ENCODE measurements around the gene NKX3-2. TPM values are rescaled to one million over a fixed set of nuclear protein-coding genes. Genes with fewer than 3 reads are reported as not detected.

NKX3-2 gene
- total RNA-seq, 1 experiment from 2014 or later: 1.4 TPM

DNA sequence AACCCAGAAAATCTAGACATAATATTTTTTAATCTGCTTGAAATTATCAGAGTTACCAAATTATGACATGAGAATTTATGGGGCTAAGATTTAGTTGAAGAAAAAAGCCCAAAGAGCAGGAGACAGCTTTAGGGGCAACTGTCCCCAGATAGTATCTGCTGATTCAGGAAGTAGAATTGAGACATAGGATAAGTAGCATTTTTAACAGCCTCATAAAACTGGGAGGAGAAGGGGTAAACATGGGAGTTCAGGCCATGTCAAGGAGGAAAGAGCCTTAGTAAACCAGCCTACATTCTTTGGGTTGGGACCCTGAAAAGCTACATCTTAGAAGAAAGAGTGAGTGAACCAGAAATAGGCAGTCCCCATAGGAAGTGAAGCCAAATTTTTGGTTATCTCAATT is 50.5 kb downstream of the NKX3-2 start:
- H3K27ac ChIP-seq (ENCODE audit: low read depth, low read length): no peak overlapping the region

More for the DNA sequence above, 50.5 kb downstream of the NKX3-2 start:
- no peaks in the 10 kb centered on the region for H3K36me3 ChIP-seq (ENCODE audit: control insufficient read depth in 1 of 2, insufficient read depth in 2 of 2, low read length in 2 of 2)
- DNase-seq (ENCODE audit: low read depth, low spot score) (no peak), ATAC-seq (no peak)
- no TSS peak for BruUV-seq (replicated peaks)
- H3K9me3 ChIP-seq (ENCODE audit: control insufficient read depth in 1 of 2, insufficient read depth in 1 of 2, low read depth in 1 of 2, low read length in 2 of 2): no peaks in the 10 kb centered on the region
- ChIA-PET RAD21 (ENCODE audit: low non-redundant PET in 1 of 2, low total read pairs in 2 of 2, uncharacterized antibody in 2 of 2, unreplicated experiment in 2 of 2) (no interaction called here), POLR2A (no interaction called here), CTCF (no interaction called here)
- intact Hi-C loops (cut with micrococcal nuclease): no loop called here
- no peaks in the 10 kb centered on the region for H3K79me2 ChIP-seq (ENCODE audit: insufficient read depth, low read length)
- H2AFZ ChIP-seq (ENCODE audit: low read depth, low read length, poor library complexity, severe bottlenecking): peak overlapping the region; percentile 28
- H3K9ac ChIP-seq (ENCODE audit: low read length): no peak overlapping the region
- TF ChIP-seq, protein P1, sequence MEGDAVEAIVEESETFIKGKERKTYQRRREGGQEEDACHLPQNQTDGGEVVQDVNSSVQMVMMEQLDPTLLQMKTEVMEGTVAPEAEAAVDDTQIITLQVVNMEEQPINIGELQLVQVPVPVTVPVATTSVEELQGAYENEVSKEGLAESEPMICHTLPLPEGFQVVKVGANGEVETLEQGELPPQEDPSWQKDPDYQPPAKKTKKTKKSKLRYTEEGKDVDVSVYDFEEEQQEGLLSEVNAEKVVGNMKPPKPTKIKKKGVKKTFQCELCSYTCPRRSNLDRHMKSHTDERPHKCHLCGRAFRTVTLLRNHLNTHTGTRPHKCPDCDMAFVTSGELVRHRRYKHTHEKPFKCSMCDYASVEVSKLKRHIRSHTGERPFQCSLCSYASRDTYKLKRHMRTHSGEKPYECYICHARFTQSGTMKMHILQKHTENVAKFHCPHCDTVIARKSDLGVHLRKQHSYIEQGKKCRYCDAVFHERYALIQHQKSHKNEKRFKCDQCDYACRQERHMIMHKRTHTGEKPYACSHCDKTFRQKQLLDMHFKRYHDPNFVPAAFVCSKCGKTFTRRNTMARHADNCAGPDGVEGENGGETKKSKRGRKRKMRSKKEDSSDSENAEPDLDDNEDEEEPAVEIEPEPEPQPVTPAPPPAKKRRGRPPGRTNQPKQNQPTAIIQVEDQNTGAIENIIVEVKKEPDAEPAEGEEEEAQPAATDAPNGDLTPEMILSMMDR (IDR thresholded peaks at IDR 0.05 in 2 of 3, conservative IDR thresholded peaks at IDR 0.05 in 1 of 3; ENCODE audit: borderline replicate concordance in 1 of 3, insufficient read depth in 1 of 3, low read depth in 2 of 3, low read length in 2 of 3): no peak
- TF ChIP-seq YY1 (IDR thresholded peaks at IDR 0.05; ENCODE audit: extremely low read depth, insufficient replicate concordance, low read depth, low read length): no peak
- no peak for TF ChIP-seq ELF1 (IDR thresholded peaks at IDR 0.05; ENCODE audit: borderline replicate concordance, low read depth)
- TF ChIP-seq CBX3 (IDR thresholded peaks at IDR 0.05; ENCODE audit: low read depth): no peak
- TF ChIP-seq EGR1 (IDR thresholded peaks at IDR 0.05; ENCODE audit: low read depth): no peak
- TF ChIP-seq SRF (IDR thresholded peaks at IDR 0.05; ENCODE audit: low read depth): no peak
- TF ChIP-seq TCF7L2 (IDR thresholded peaks at IDR 0.05; ENCODE audit: borderline replicate concordance, extremely low read depth, insufficient read depth, insufficient read length): no peak
- TF ChIP-seq, protein P2, sequence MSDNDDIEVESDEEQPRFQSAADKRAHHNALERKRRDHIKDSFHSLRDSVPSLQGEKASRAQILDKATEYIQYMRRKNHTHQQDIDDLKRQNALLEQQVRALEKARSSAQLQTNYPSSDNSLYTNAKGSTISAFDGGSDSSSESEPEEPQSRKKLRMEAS (IDR thresholded peaks at IDR 0.05): no peak
- TF ChIP-seq, protein P3, sequence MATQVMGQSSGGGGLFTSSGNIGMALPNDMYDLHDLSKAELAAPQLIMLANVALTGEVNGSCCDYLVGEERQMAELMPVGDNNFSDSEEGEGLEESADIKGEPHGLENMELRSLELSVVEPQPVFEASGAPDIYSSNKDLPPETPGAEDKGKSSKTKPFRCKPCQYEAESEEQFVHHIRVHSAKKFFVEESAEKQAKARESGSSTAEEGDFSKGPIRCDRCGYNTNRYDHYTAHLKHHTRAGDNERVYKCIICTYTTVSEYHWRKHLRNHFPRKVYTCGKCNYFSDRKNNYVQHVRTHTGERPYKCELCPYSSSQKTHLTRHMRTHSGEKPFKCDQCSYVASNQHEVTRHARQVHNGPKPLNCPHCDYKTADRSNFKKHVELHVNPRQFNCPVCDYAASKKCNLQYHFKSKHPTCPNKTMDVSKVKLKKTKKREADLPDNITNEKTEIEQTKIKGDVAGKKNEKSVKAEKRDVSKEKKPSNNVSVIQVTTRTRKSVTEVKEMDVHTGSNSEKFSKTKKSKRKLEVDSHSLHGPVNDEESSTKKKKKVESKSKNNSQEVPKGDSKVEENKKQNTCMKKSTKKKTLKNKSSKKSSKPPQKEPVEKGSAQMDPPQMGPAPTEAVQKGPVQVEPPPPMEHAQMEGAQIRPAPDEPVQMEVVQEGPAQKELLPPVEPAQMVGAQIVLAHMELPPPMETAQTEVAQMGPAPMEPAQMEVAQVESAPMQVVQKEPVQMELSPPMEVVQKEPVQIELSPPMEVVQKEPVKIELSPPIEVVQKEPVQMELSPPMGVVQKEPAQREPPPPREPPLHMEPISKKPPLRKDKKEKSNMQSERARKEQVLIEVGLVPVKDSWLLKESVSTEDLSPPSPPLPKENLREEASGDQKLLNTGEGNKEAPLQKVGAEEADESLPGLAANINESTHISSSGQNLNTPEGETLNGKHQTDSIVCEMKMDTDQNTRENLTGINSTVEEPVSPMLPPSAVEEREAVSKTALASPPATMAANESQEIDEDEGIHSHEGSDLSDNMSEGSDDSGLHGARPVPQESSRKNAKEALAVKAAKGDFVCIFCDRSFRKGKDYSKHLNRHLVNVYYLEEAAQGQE (IDR thresholded peaks at IDR 0.05; ENCODE audit: low read depth): no peak
- TF ChIP-seq CEBPB (IDR thresholded peaks at IDR 0.05; ENCODE audit: low read depth): no peak
- no peak for TF ChIP-seq POLR2A (IDR thresholded peaks at IDR 0.05; ENCODE audit: borderline replicate concordance, extremely low read depth, insufficient read depth, insufficient read length)
- TF ChIP-seq EZH2 (IDR thresholded peaks at IDR 0.05): no peak
- no peak for TF ChIP-seq EZH2phosphoT487 (IDR thresholded peaks at IDR 0.05; ENCODE audit: borderline replicate concordance)
- no peak for TF ChIP-seq SIN3A (IDR thresholded peaks at IDR 0.05; ENCODE audit: low read depth)
- no peak for TF ChIP-seq FOSL1 (IDR thresholded peaks at IDR 0.05; ENCODE audit: low read depth)
- TF ChIP-seq SP1 (IDR thresholded peaks at IDR 0.05; ENCODE audit: low read depth): no peak
- no peak for TF ChIP-seq ZFX (IDR thresholded peaks at IDR 0.05)
- TF ChIP-seq, protein P4, sequence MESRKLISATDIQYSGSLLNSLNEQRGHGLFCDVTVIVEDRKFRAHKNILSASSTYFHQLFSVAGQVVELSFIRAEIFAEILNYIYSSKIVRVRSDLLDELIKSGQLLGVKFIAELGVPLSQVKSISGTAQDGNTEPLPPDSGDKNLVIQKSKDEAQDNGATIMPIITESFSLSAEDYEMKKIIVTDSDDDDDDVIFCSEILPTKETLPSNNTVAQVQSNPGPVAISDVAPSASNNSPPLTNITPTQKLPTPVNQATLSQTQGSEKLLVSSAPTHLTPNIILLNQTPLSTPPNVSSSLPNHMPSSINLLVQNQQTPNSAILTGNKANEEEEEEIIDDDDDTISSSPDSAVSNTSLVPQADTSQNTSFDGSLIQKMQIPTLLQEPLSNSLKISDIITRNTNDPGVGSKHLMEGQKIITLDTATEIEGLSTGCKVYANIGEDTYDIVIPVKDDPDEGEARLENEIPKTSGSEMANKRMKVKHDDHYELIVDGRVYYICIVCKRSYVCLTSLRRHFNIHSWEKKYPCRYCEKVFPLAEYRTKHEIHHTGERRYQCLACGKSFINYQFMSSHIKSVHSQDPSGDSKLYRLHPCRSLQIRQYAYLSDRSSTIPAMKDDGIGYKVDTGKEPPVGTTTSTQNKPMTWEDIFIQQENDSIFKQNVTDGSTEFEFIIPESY (IDR thresholded peaks at IDR 0.05; ENCODE audit: extremely low read depth, insufficient replicate concordance, low read length): no peak
- no peak overlapping the region for H3K4me3 ChIP-seq (replicated peaks in 1 of 2; ENCODE audit: low read depth in 1 of 2, low read length in 2 of 2)
- no peaks in the 10 kb centered on the region for H4K20me1 ChIP-seq (ENCODE audit: insufficient read depth)
- no peak overlapping the region for H3K4me2 ChIP-seq (ENCODE audit: low read length)
- no peaks in the 10 kb centered on the region for H3K4me1 ChIP-seq (ENCODE audit: control insufficient read depth in 1 of 2, insufficient read depth in 2 of 2, low read length in 2 of 2)
- H3K27me3 ChIP-seq (ENCODE audit: insufficient read depth, low read length): no peaks in the 10 kb centered on the region
- H3K9me2 ChIP-seq (ENCODE audit: insufficient read depth): no peaks in the 10 kb centered on the region
